ENCODE measurements around the gene PACSIN3.

The PACSIN3 gene

GRCh38 chr11:47186700-47187695 lies 764 bp upstream of the PACSIN3 start:
- H3K9ac ChIP-seq (ENCODE audit: low read length), result no peak overlapping the region
- H3K4me2 ChIP-seq (ENCODE audit: low read length), result no peak overlapping the region
- no peaks in the 10 kb centered on the region for H3K79me2 ChIP-seq (ENCODE audit: low read length)
- H3K27ac ChIP-seq (ENCODE audit: low read length), result no peak overlapping the region
- no peaks in the 10 kb centered on the region for H3K36me3 ChIP-seq (replicated peaks; ENCODE audit: low read depth, low read length)
- H3K4me1 ChIP-seq (ENCODE audit: low read length), result no peaks in the 10 kb centered on the region
- no peaks in the 10 kb centered on the region for H3K27me3 ChIP-seq (ENCODE audit: low read depth, low read length)
- no peaks in the 10 kb centered on the region for H3K9me3 ChIP-seq (ENCODE audit: insufficient read depth, low read length)
- H3K4me3 ChIP-seq (ENCODE audit: low read length), result no peak overlapping the region
- no peak overlapping the region for H2AFZ ChIP-seq (ENCODE audit: low read depth, low read length)
- no peak for TF ChIP-seq EZH2phosphoT487 (IDR thresholded peaks at IDR 0.05; ENCODE audit: low read depth)
- TF ChIP-seq CTCF (IDR thresholded peaks at IDR 0.05; ENCODE audit: low read depth, low read length), result no peak
- H4K20me1 ChIP-seq (ENCODE audit: insufficient read depth, low read length), result no peaks in the 10 kb centered on the region

GRCh38 chr11:47185305-47186075 lies 744 bp downstream of the PACSIN3 start:
- no peaks in the 10 kb centered on the region for H3K4me1 ChIP-seq (ENCODE audit: low read length)
- H3K79me2 ChIP-seq (ENCODE audit: low read length), result no peaks in the 10 kb centered on the region
- no peak overlapping the region for H3K27ac ChIP-seq (ENCODE audit: low read length)

DNA sequence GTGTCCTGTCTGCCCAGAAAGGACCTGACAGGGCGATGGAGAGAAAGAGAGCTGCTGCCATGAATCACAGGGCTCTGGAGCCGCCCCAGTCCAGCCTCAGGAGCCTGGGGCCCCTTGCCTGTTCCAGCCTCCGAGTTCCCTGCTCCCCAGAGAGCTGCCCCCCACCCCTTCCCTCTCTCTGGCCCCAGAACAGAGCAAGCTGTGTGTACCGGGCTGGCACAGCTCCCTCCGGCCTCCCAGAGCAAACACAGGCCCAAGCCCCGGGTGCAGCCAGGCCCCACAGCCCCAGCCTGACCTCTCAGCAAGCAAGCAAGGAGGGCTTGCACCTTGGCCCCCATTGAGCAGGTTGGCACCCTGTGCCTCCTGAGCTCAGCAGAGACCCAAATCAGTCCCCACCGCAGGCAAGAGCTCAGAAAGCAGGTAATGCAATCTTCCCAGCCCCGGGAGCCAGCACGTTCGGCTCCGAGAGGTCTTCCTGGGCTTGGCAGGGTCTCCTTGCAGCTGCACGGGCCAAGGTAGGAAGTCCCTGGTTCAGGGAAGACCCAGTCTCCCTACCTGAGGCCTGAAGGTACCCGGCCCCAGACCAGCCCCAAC lies 1.4 kb downstream of the PACSIN3 start:
- Histone ChIP-seq H3K4me3 (ENCODE audit: low read length) (no peak overlapping the region), H3K27me3 (ENCODE audit: low read depth, low read length) (no peaks in the 10 kb centered on the region), H3K36me3 (replicated peaks; ENCODE audit: low read depth, low read length) (no peaks in the 10 kb centered on the region), H4K20me1 (ENCODE audit: insufficient read depth, low read length) (no peaks in the 10 kb centered on the region), H3K79me2 (ENCODE audit: low read length) (no peaks in the 10 kb centered on the region), H3K27ac (ENCODE audit: low read length) (no peak overlapping the region), H2AFZ (ENCODE audit: low read depth, low read length) (no peak overlapping the region), H3K4me2 (ENCODE audit: low read length) (no peak overlapping the region), H3K9ac (ENCODE audit: low read length) (no peak overlapping the region), H3K4me1 (ENCODE audit: low read length) (no peaks in the 10 kb centered on the region), H3K9me3 (ENCODE audit: insufficient read depth, low read length) (no peaks in the 10 kb centered on the region)
- no peak for TF ChIP-seq CTCF (IDR thresholded peaks at IDR 0.05; ENCODE audit: low read depth, low read length)
- no peak for TF ChIP-seq EZH2phosphoT487 (IDR thresholded peaks at IDR 0.05; ENCODE audit: low read depth)

More at GRCh38 chr11:47185305-47186075, 744 bp downstream of the PACSIN3 start:
- no peaks in the 10 kb centered on the region for H4K20me1 ChIP-seq (ENCODE audit: insufficient read depth, low read length)
- H3K27me3 ChIP-seq (ENCODE audit: low read depth, low read length), result no peaks in the 10 kb centered on the region
- TF ChIP-seq EZH2phosphoT487 (IDR thresholded peaks at IDR 0.05; ENCODE audit: low read depth), result no peak
- no peak for TF ChIP-seq CTCF (IDR thresholded peaks at IDR 0.05; ENCODE audit: low read depth, low read length)
- no peak overlapping the region for H3K4me3 ChIP-seq (ENCODE audit: low read length)
- H3K9ac ChIP-seq (ENCODE audit: low read length), result no peak overlapping the region
- H3K36me3 ChIP-seq (replicated peaks; ENCODE audit: low read depth, low read length), result no peaks in the 10 kb centered on the region
- H3K4me2 ChIP-seq (ENCODE audit: low read length), result no peak overlapping the region
- H3K9me3 ChIP-seq (ENCODE audit: insufficient read depth, low read length), result no peaks in the 10 kb centered on the region
- no peak overlapping the region for H2AFZ ChIP-seq (ENCODE audit: low read depth, low read length)

All from OCI-LY3 (cell line).